GM15510 (cell line): Measurements from ENCODE around the gene AMOTL1.

Experiments used
- POLR2A ChIP-seq: IDR thresholded peaks from 3 replicates; pipeline ENCODE4 v1.6.1; 2011; ENCODE audit warnings: borderline replicate concordance; ENCODE audit not compliant: insufficient read length; ENCODE audit errors: extremely low read depth

AMOTL1 gene, protein sequence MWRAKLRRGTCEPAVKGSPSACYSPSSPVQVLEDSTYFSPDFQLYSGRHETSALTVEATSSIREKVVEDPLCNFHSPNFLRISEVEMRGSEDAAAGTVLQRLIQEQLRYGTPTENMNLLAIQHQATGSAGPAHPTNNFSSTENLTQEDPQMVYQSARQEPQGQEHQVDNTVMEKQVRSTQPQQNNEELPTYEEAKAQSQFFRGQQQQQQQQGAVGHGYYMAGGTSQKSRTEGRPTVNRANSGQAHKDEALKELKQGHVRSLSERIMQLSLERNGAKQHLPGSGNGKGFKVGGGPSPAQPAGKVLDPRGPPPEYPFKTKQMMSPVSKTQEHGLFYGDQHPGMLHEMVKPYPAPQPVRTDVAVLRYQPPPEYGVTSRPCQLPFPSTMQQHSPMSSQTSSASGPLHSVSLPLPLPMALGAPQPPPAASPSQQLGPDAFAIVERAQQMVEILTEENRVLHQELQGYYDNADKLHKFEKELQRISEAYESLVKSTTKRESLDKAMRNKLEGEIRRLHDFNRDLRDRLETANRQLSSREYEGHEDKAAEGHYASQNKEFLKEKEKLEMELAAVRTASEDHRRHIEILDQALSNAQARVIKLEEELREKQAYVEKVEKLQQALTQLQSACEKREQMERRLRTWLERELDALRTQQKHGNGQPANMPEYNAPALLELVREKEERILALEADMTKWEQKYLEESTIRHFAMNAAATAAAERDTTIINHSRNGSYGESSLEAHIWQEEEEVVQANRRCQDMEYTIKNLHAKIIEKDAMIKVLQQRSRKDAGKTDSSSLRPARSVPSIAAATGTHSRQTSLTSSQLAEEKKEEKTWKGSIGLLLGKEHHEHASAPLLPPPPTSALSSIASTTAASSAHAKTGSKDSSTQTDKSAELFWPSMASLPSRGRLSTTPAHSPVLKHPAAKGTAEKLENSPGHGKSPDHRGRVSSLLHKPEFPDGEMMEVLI

GRCh38 chr11:94767701-94768601, at the start of gene AMOTL1:
Gene AMOTL1 (plus strand): TSS chr11:94768356. CDS start chr11:94768512, 156 bp downstream.
- no peak for TF ChIP-seq POLR2A

DNA sequence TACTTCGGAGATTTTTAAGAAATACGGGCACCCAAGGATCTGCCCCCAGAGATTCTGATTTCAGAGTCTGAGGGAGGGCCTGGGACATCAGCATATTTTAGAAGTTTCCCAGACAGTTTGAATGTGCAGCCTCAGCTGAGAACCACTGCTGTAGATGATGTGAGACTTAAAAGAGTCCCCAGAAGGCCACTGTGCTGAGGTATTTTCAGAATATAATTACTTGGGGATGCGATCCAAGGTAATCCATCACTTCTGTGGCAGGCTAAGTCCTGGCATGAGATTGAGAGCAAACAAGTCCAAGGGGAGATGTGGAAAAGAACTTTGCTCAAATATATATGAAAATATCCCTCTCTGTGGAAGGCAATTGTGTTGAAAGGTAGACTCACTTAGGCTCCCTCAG, 48.3 kb upstream of the AMOTL1 start:
- TF ChIP-seq POLR2A, result no peak

- TF ChIP-seq POLR2A, result no peak
Measured at GRCh38 chr11:94721565-94722292, 46.4 kb upstream of the AMOTL1 start.

GRCh38 chr11:94722735-94723134, 45.4 kb upstream of the AMOTL1 start:
- TF ChIP-seq POLR2A, result no peak

DNA sequence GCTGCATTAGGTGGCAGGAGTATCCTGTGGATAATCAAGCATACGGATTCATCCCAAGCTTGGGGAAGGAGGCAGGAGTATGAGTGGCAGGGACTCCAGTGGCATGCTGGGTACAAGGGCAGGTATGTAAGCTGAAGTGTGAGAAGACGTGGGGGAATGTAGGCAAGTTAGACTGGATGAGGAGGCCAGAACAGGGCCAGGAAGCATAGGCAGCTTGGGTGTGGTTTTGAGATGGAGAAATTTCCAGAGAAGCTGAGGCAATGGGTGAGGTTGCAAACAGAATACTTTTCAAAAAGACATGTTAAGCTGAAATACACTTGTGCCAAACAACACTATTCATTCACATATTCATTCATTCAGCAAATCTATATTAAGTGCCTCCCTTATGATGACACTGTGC, 43.1 kb upstream of the AMOTL1 start:
- no peak for TF ChIP-seq POLR2A

- TF ChIP-seq POLR2A, result no peak
Measured at GRCh38 chr11:94727819-94728218, 40.3 kb upstream of the AMOTL1 start.

GRCh38 chr11:94728541-94728940, 39.6 kb upstream of the AMOTL1 start:
- TF ChIP-seq POLR2A, result no peak

- no peak for TF ChIP-seq POLR2A
Measured at GRCh38 chr11:94728966-94729751, 39.0 kb upstream of the AMOTL1 start.

DNA sequence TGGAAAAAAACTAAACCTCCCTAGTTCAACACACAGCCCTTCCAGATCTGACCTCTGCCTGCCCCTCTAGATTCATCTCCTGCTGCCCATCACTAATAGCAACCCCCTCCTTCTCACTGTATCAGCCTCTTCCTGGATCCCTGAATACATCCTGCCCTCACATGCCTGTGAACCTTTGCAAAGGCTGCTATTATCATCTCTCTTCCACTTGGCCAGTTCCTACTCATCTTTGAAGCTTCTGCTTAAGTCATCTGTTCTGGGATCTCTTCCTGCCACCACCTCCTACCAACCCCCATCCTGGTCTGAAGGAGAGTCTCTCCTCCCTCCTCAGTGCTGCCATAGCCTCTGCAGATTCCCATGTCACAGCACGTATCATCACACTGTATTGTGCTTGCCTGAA, 38.0 kb upstream of the AMOTL1 start:
- TF ChIP-seq POLR2A, result no peak

DNA sequence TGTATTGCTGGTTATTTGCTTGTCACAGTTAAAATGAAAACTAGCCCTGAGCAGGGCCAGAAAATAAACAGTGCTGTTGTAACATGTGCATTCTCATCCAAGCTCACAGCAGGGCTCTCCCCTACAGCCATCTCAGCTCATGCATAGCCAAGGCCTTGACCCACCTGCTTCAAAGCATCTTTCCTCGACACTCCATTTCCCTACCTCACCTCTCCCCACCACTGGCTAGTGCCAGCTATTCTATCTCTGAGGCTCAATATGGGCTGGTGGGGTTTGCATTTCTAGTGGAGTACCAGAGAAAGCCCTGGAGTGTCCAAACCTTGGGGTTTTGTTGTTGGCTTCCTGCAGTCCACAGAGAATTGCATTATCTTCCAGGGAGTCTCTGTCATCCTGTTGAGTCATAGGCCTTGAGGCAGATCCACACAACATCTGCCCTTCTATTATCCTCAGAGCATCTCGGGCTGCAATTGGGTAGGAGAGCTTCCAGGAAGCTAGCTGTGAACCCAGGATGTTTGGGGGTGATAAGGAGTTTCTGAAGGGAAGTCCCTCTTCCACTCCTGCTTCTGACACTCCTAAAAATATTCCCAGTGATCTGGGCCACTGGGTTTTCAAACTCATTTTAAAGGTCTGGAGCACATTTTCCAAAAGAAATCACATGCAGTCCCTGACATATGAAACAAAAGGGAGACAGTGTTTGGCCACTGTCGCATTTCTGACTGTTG, 36.1 kb upstream of the AMOTL1 start:
- TF ChIP-seq POLR2A, result no peak

GRCh38 chr11:94732617-94733281, 35.4 kb upstream of the AMOTL1 start:
- no peak for TF ChIP-seq POLR2A
